RPMI7951 (cell line): Measurements from ENCODE around the gene UBASH3B. TPM values are rescaled to one million over a fixed set of nuclear protein-coding genes. Genes with fewer than 3 reads are reported as not detected.
"Not testable (repeated sequence)": the region's sequence is repeated elsewhere in the genome, so short reads cannot be mapped to it uniquely, and the experiment has no call there.

Source experiments
- DNase-seq: peaks from one replicate; pipeline ENCODE4 v3.0.0-alpha.2; 2012; ENCODE audit warnings: low read depth
- total RNA-seq: library from RNA; depleted of rRNA; stranded (reverse); fragments of >200 nt; shearing (Covaris generic); gene quantifications from 2 replicates; pipeline ENCODE4 v1.2.3, GENCODE V29; 2014; rRNA removed

The UBASH3B gene
- total RNA-seq, 1 experiment from 2014 or later, result 16.0 TPM

- DNase-seq, result peak; percentile 47
Observed at GRCh38 chr11:122851366-122851966, 195.9 kb downstream of the UBASH3B start.

GRCh38 chr11:122852074-122852795 is 196.7 kb downstream of the UBASH3B start:
- peak; percentile 66 for DNase-seq

GRCh38 chr11:122852796-122853160 is 197.3 kb downstream of the UBASH3B start:
- no peak for DNase-seq

- DNase-seq, result no peak
Observed at GRCh38 chr11:122853261-122853660, 197.7 kb downstream of the UBASH3B start.

GRCh38 chr11:122853971-122854446 is 198.5 kb downstream of the UBASH3B start:
- DNase-seq, result peak; percentile 80

GRCh38 chr11:122861631-122862030 is 206.1 kb downstream of the UBASH3B start:
- DNase-seq, result no peak

- no peak for DNase-seq
Observed at GRCh38 chr11:122862091-122862490, 206.6 kb downstream of the UBASH3B start.

GRCh38 chr11:122863154-122863553 is 207.6 kb downstream of the UBASH3B start:
- DNase-seq, result not testable (repeated sequence)

- DNase-seq, result peak; percentile 47
Observed at GRCh38 chr11:122863704-122864326, 208.3 kb downstream of the UBASH3B start.

Other genes with a start within 250 kb of the UBASH3B start
- 0.36 TPM in 1 of 2 replicates, not detected in the other for gene CRTAM, start 182.8 kb downstream of the UBASH3B start, total RNA-seq
- 4.6 and 5.0 TPM in 2 replicates for gene JHY, start 227.0 kb downstream of the UBASH3B start, total RNA-seq